HG02943 (cell line): Measurements from ENCODE around the gene MGAT5.

Source experiments
- ATAC-seq: cut with Tn5 transposase; IDR thresholded peaks from one replicate; pipeline ENCODE4 v1.9.1; 2021; ENCODE audit warnings: mild to moderate bottlenecking, low read depth, moderate library complexity; ENCODE audit not compliant: unreplicated experiment

Gene MGAT5

DNA sequence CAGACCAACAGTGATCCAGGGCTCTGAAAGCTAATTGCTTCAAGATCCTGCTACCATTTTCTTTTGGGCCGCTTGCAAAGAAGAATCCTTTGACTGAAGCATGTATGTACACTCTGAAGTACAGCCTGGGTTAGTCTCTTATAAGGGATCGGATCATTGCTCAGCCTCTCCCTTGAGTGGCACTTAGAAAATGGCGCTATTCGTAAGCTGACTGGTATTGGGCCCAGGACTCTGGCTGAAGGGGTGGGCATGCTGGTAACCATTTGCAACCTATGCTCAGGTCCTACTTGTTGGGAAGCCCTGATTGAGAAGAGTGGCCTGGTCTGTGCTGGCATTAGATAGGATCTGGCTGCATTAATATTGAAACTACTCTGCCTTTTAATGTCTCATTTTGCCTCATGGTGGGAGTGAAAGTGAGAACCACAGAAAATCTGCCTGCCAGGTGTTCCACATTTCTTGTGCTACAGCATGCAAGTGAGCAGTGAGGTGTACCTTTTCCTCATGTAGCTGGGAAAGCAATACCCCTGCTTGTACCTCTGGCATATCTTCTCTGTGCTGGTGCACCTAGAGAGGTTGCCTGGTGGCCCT lies 661 bp upstream of the MGAT5 start:
- peak; percentile 76 for ATAC-seq

DNA sequence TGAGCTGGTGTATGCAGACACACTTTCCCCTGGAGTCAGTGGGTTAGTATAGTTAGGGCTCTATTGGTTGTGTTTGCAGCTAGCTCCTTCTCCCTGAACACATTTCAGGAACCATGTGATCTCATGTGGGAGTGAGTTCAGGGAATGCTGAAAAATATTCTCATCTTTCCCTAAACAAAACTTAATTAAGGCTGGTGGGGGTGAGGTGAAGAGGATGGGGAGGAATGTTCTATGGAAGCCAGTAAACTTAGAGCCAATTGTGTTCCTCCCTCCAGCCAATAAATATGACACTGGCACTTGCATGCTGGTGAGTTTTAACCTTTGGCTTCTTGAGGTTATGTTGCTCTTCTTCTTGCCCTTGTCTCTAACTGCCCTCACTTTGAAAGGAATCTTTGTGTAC lies 952 bp downstream of the MGAT5 start:
- ATAC-seq, result no peak

- no peak for ATAC-seq
Observed at GRCh38 chr2:134256956-134257355, 3.1 kb downstream of the MGAT5 start.

- ATAC-seq, result no peak
Observed at GRCh38 chr2:134257509-134257908, 3.6 kb downstream of the MGAT5 start.

- ATAC-seq, result no peak
Observed at GRCh38 chr2:134257965-134258683, 4.3 kb downstream of the MGAT5 start.

DNA sequence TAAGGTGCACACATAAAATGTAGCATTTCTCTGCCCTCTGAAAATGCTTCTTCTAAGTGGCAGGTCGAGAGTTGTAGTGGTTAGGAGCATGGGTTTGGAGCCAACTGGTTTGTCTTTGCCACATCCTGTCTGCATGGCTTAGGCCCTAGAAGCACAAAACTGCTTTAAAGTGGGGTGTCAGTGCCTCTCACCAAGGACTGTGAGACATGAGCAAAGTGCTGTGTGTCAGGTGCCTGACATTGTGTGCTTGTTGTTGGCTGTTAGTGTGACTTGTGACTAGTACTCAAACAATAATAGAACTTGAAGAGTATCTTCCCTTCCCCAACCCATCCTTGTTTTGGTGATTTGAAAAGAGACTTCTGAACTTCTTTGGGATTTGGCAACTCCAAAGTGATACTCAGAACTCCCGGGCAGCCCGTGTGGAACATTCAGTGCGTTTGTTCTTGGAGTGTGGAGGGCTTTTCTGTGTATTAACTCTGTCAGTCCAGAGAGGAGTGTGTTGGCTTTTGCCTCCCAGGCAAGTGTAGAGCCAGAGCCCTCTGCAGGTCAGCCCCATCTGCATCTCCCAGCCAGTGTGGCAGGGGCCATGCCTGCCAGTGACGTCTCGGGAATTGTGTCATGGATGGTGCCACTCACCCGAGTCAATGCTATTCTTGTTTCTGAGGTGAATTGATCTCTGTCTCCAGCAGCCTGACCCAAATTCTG lies 5.0 kb downstream of the MGAT5 start:
- peak; percentile 56 for ATAC-seq

DNA sequence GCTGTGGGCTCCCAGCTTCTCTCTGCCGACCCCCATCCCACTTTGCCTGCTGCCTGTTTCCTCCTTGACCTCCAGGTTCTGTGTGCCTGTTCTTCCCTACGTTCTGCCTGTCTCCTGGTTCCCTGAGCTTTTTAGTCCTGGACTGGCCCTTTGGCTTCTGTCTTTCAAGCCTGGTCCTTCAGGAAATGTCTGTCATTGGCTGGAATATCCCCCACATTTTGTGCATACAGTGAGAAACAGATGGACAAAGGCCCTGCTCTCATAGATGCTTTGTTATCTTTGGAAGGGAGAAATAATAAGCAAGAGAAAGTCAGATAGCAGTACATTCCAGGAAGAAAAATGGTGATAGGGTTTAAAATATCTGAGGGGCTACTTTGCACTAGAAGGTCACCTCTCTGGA lies 5.7 kb downstream of the MGAT5 start:
- no peak for ATAC-seq

GRCh38 chr2:134259994-134260393 lies 6.1 kb downstream of the MGAT5 start:
- no peak for ATAC-seq

DNA sequence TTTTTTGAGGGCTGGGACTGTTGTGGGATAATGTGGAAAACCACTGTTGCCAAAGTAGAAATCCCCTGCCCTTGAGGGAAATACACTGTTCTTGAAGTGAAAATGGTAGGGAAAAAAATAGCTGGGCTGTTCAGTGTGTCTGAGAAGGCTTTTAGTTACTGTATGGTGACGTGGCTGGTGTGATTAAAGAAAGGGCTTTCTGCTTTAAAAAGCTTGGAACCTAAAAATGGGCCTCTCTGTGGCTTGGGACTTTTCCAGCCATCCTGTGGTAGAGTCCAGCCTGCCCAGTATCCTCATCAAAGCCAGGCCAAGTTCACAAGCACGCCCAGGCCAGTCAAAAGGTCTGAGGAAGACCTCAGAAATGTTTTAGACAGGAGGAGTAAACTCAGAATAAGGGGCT lies 6.8 kb downstream of the MGAT5 start:
- no peak for ATAC-seq

GRCh38 chr2:134261398-134262131 lies 7.7 kb downstream of the MGAT5 start:
- ATAC-seq, result no peak

DNA sequence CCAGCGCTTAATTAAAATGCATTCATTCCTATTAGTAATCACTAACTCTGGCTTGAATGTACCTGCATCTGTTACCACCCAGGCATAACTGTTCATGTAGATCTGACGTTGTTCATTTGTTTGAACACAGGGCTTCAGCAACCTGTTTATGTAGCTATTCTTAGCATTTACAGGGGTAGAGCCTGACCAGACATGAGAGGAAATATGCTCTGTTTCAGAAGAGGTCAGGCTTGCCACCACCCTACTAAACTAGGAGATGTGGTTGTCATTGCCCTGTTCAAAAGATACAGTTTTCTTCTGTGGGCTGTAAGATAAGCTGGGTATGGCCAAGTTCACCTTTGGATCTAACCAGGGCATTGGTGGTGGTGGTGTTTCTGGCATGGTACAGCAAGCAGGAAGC lies 8.8 kb downstream of the MGAT5 start:
- peak; percentile 52 for ATAC-seq

DNA sequence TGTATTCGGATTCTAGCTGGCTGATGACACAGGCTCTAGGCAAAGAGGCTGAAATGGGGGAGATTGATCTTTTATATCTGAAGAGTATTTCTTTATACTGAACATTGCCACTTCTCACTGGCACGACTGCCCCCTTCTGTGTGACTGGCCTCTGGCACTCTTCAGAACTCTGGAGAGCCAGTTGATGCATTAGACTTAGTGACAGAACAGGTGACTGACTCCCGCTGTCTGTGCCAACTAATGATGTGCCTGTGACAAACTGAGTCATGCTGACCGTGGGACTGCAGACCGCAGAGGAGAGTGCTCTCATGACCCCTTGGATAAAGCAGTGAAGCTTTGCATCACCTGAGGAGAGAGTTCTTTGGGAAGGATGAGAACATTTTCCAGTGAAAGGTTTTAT lies 14.4 kb downstream of the MGAT5 start:
- no peak for ATAC-seq

DNA sequence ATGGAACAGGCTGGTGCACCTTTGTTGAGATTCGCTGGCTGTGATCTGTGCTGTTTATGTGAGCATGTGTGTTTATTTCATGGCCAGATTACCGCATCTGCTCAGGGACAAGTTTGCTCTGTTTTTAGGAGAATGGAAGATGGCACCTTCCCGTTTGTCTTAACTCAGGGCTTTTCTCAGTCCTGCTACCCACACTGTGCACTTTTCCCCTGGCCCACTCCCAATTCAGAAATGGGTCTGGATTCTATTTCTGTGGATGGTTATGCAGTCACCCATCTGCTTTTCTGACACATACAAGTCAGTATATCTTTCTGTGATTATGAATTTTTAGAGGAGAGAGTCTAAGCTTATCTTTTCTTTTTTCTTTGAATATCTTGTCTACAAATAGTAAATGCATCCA lies 15.4 kb downstream of the MGAT5 start:
- no peak for ATAC-seq

GRCh38 chr2:134269972-134270735 lies 16.3 kb downstream of the MGAT5 start:
- no peak for ATAC-seq

- ATAC-seq, result no peak
Observed at GRCh38 chr2:134271758-134272157, 17.9 kb downstream of the MGAT5 start.

DNA sequence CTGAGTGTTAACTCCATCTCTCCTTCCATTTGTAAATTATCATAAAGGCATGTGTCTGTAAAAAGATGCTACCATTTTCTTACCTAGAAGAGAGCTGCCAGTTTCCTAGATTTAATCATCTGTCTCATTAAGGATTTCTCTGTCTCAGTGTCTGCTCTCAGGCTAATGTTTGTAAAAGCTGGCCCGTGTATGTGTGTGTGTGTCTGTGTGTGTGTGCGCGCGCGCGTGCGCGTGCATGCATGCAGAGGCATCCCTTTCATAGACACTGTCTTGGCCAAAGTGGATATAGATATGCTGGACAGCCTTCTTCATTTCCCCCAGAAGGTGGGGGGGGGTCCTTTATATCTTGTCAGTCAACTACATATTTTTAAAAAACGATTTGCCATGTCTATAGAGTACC lies 18.9 kb downstream of the MGAT5 start:
- ATAC-seq, result no peak

- ATAC-seq, result no peak
Observed at GRCh38 chr2:134273256-134273983, 19.5 kb downstream of the MGAT5 start.

- no peak for ATAC-seq
Observed at GRCh38 chr2:134274121-134274520, 20.2 kb downstream of the MGAT5 start.

GRCh38 chr2:134275058-134275862 lies 21.4 kb downstream of the MGAT5 start:
- peak; percentile 70 for ATAC-seq
